ENCODE measurements around the gene KRTAP5-9.

DNA sequence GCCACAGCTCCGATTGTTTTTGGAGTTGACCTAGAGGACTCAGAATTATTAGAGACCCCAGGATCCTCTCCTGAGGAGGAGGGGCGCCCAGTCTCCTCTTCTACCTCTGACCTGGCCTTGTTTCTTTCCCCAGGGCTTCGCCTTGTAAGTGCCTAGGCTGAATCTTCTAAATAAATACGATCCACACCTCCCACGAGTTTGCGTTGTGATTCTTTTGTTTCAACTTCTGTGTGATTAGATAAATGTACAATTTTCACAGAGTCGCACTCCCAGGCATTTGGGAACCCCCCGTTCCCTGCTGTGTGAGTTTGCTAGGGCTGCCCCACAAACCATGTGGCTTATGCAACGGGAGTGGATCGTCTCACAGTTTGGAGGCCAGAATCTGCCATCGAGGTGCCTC lies 9.2 kb upstream of the KRTAP5-9 start:
- TF ChIP-seq, protein P1, sequence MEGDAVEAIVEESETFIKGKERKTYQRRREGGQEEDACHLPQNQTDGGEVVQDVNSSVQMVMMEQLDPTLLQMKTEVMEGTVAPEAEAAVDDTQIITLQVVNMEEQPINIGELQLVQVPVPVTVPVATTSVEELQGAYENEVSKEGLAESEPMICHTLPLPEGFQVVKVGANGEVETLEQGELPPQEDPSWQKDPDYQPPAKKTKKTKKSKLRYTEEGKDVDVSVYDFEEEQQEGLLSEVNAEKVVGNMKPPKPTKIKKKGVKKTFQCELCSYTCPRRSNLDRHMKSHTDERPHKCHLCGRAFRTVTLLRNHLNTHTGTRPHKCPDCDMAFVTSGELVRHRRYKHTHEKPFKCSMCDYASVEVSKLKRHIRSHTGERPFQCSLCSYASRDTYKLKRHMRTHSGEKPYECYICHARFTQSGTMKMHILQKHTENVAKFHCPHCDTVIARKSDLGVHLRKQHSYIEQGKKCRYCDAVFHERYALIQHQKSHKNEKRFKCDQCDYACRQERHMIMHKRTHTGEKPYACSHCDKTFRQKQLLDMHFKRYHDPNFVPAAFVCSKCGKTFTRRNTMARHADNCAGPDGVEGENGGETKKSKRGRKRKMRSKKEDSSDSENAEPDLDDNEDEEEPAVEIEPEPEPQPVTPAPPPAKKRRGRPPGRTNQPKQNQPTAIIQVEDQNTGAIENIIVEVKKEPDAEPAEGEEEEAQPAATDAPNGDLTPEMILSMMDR (IDR thresholded peaks at IDR 0.05; ENCODE audit: low read length) = no peak
- TF ChIP-seq EZH2 (IDR thresholded peaks at IDR 0.05; ENCODE audit: borderline replicate concordance, low read length) = no peak
